GM18867 (cell line): ENCODE measurements around the gene PVR.
"Not testable (repeated sequence)": the region's sequence is repeated elsewhere in the genome, so short reads cannot be mapped to it uniquely, and the experiment has no call there.

Source experiments
- ATAC-seq: cut with Tn5 transposase; IDR thresholded peaks from one replicate; pipeline ENCODE4 v1.9.1; 2021; ENCODE audit warnings: mild to moderate bottlenecking, moderate library complexity; ENCODE audit not compliant: unreplicated experiment

PVR gene

DNA sequence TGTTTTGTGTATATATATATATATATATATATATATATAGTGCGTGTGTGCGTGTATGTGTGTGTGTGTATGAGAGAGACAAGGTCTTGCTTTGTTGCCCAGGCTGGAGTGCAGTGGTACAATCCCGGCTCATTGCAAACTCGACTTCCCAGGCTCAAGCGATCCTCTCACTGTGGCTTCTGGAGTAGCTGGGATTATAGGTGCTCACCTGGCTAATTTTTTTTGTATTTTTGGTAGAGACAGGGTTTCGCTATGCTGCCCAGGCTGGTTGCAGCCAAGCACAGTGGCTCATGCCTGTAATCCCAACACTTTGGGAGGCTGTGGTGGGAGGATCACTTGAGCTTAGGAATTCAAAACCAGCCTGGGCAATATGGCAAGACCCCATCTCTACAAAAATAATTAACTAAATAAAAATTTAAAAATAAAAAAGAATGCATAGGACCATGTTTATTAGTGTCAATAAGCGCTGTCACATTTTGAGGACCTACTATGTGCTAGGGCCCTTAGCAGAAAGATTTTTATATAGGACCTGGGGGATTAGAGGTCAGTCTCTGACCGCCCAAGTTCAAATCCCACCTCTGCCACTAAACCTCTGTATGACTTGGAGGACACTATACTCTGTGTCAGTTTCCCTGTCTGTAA is 1.8 kb downstream of the PVR start:
- no peak for ATAC-seq

DNA sequence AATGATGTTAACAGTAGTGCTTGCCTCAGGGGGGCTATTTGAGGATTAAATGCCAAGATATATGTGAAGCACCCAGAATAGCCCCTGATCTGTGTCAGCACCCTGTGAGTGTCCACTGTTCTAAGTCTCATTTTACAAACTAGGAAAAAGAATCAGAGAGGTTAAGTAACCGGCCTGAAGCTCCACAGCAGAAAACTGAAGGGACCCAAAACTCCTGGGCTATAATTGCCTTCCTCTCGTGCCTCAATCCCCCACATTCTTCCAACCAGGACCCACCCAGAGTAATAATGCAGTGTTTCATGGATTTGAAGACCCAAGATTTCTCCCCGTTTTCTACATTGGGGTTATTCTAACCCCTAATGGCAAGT is 2.3 kb downstream of the PVR start:
- ATAC-seq = no peak

DNA sequence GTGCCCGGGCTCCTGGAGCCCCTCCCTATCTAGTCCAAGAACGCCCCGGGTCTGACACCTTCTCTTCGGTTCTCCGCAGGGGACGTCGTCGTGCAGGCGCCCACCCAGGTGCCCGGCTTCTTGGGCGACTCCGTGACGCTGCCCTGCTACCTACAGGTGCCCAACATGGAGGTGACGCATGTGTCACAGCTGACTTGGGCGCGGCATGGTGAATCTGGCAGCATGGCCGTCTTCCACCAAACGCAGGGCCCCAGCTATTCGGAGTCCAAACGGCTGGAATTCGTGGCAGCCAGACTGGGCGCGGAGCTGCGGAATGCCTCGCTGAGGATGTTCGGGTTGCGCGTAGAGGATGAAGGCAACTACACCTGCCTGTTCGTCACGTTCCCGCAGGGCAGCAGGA is 3.4 kb downstream of the PVR start:
- no peak for ATAC-seq

DNA sequence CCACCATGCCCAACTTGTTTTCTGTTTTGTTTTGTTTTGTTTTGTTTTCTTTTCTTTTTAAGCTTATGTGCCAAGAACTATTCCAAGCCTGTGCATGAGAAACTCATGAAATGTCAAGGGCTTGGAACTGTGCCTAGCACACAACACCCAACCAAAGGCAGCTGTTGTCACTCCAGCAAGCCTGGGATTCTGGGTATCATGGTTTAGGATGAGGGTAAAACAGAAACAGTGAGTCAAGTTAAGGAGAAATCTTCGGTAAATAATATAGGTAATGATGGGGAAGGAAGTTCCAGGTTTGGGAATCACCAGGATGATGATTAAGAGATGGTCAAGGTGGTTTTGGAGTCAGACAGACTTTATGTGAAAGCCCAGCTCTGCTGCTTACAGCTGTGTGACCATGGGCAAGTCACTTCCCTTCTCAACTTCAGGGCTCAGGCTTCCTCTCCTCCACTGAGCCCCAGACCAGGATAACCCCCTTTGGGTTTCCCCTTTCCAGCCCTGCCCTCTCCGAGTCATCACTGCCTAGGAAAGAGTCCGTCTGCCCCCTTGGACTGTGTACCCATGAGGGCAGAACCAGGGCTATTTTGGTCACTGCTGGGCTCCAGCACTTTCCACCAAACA is 5.0 kb downstream of the PVR start:
- no peak for ATAC-seq

DNA sequence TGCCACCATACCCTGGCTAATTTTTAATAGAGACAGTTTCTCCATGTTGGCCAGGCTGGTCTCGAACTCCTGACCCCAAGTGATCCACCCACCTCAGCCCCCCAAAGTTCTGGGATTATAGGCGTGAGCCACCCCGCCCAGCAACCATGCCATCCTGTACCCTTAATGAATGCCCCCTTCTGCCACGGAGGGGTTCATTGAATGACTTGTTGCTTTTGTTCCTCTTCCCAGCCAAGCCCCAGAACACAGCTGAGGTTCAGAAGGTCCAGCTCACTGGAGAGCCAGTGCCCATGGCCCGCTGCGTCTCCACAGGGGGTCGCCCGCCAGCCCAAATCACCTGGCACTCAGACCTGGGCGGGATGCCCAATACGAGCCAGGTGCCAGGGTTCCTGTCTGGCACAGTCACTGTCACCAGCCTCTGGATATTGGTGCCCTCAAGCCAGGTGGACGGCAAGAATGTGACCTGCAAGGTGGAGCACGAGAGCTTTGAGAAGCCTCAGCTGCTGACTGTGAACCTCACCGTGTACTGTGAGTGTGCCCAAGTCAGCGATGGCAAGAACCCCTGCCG is 6.0 kb downstream of the PVR start:
- no peak for ATAC-seq

DNA sequence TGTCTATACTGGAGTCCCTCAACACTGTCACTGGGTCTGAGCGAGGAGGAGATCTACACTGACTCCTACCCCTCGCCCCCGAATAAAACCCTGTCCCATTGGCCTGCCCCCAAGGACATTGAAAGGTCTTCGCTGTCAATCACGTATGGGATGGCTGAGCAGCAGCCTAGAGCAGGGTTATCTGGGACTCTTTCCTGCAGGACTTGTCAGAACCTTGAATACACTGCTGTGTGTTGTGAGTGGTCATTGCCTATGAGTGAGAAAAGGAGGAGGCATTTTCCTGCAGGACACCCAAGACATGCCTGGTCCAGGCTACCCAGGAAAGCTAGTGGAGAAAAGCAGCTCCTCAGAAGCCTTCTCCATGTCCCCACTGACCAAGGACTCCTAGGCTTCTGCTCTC is 9.6 kb downstream of the PVR start:
- ATAC-seq = no peak

DNA sequence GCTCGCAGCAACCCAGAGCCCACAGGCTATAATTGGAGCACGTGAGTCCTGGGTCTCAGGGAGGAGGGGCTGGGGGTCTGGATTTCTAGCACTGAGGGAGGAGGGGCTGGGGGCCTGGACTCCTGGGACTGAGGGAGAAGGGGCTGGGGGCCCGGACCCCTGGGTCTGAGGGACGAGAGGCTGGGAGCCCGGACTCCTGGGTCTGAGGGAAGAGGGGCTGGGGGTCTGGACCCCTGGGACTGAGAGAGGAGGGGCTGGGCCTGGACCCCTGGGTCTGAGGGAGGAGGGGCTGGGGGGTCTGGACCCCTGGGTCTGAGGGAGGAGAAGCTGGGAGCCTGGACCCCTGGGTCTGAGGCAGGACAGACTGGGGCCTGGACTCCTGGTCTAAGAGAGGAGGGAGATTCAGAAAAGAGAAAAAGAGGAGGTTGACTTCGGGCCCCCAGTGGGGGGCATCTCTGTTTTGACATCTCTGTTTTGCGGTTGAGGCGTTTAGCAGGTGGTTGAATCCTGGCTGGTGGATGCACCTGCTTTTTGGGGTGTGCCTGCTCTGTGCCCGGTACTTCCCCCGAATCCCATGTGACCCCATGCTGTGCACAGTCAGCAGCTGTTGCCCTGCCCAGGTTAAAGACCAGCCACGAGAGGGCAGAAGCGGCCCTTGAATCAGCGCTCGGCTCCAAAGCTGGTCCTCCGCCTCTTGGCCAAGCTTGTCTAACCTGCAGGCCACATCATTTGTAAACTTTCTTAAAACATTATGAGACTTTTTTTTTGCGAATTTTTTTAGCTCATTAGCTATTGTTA is 10.5 kb downstream of the PVR start:
- ATAC-seq = peak; percentile 85

DNA sequence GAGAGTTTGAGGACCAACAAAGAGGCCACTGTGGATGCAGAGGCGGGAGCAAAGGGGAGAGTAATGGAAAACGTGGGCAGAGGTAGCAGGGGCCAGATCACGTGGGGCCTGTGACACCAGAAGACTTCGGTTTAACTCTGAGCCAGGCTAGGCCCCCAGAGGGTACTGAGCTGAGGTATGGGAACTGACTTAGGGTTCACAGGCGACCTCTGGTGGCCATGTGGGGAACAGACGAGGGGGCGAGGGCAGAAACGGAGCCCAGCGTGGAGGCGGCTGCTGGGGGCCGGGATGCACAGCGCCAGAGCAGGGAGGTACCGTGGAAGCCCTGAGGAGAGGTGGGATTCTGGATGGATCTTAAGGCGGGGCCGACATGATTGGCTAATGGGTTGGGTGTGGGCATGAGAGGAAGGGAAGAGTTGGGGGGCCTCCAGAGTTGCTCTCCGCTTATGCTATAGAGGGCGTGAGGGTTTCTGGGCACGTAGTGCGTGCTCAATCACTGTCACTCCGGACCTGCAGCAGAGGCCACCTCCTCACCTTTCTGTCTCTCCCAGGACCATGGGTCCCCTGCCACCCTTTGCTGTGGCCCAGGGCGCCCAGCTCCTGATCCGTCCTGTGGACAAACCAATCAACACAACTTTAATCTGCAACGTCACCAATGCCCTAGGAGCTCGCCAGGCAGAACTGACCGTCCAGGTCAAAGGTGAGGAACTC is 13.7 kb downstream of the PVR start:
- ATAC-seq = peak; percentile 44

DNA sequence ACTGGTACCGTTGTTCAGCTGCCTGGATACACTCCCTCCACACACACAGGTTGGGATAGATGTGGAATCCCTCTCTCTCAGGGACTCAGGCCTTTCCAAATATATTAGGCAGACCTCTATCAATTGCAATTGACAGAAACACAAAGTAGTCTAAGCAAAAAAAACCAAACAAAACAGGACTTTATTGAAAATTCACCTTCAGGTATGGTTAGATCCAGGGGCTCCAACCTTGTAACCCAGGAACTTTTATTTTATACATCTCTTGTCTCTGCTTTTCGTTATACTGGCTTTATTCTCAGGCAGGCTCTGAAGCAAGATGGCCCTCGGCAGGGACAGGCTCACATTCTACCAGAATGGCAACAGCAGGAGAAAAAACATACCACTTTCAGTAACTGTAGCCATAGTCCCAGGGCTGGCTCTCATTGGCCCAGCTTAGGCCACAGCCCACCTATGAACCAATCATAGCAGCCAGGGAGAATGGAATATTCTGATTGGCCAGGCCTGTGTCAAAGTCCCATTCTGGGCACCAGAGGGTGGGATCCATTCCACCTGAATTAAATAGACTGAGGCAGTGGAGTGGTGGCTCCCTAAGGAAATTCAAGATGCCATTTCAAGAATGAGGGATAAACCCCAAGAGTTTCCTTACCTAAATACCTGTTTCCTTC is 14.5 kb downstream of the PVR start:
- no peak for ATAC-seq

DNA sequence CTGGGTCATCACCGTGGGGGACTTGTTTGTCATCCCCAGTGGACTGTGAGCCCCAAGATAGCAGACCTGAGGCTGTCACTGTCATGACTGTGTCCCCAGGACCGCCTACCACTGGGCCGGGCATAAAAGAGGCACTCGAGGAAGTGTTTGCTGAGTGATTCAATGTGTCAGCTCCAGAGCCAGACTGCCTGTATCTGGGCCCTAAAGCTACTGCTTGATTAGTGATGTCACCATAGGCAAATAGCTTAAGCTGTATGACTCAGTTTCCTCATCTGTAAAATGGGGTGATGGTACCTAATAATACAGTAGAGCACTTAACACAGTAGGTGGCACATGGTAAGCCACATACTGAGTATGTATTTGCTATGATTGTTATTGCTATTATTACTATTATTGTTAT is 16.4 kb downstream of the PVR start:
- ATAC-seq = no peak

DNA sequence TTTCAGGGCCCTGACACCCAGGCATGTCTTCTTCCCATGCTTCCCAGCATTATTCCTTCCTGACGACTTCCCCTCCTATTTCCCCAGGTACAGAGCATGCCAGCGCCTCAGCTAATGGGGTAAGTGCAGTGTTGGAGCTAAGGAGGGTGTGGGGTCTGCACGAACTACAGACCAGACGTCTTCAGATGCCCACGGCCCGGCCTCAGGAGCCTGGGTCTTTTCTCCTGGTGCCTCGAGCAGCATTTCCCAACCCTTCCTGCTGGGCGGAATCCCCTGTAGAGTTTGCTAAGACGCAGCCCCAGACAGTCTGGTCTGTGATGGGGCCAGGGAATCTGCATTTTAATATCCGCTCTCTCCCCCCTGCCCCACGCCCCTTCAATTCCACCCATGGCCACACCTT is 17.5 kb downstream of the PVR start:
- ATAC-seq = no peak

DNA sequence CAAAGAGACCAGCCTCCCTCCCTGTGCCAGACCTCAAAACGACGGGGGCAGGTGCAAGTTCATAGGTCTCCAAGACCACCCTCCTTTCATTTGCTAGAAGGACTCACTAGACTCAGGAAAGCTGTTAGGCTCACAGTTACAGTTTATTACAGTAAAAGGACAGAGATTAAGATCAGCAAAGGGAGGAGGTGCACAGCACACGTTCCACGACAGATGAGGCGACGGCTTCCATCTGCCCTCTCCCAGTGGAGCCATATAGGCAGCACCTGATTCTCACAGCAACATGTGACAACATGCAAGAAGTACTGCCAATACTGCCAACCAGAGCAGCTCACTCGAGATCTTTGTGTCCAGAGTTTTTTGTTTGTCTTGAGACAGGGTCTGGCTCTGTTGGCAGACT is 18.2 kb downstream of the PVR start:
- ATAC-seq = no peak

DNA sequence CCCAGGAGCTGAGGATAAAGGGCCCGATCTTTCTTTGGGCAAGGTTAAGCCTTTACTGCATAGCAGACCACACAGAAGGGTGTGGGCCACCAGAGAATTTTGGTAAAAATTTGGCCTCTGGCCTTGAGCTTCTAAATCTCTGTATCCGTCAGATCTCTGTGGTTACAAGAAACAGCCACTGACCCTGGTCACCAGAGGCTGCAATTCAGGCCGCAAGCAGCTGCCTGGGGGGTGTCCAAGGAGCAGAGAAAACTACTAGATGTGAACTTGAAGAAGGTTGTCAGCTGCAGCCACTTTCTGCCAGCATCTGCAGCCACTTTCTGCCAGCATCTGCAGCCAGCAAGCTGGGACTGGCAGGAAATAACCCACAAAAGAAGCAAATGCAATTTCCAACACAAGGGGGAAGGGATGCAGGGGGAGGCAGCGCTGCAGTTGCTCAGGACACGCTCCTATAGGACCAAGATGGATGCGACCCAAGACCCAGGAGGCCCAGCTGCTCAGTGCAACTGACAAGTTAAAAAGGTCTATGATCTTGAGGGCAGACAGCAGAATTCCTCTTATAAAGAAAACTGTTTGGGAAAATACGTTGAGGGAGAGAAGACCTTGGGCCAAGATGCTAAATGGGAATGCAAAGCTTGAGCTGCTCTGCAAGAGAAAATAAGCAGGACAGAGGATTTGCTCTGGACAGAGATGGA is 19.1 kb downstream of the PVR start:
- ATAC-seq = no peak

DNA sequence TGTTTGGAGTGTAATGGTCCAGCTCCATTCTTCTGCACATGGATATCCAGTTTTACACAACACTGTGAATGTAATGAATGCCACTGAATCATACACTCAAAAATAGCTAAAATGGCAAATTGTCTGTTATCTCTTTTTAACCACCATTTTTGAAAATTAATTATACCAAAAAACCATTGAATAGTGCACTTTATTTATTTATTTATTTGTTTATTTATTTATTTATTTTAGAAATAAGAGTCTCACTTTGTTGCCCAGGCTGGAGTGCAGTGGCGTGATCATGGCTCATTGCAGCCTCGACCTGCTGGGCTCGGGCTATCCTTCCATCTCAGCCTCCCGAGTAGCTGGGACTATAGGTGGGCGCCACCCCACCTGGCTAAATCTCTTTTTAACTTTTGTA is 20.3 kb downstream of the PVR start:
- no peak for ATAC-seq

DNA sequence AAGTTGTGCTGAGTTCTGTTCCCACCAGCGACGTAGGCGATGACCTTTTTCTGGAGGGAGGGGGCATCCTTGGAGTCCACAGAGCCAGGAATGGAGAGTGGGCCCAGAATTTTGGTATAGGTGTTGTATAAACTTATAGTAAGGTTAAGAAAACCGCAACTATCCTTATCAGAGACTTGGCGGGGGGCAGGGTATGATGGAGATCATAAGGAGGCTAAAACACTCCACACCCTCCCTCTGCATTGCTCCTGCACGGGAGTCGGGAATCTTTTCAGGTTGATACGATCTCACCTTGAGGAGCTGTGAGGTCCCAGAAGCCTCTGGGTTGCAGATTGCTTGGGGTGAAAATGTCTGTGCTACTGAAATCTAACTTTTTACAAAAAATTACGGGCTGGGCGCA is 21.3 kb downstream of the PVR start:
- no peak for ATAC-seq

DNA sequence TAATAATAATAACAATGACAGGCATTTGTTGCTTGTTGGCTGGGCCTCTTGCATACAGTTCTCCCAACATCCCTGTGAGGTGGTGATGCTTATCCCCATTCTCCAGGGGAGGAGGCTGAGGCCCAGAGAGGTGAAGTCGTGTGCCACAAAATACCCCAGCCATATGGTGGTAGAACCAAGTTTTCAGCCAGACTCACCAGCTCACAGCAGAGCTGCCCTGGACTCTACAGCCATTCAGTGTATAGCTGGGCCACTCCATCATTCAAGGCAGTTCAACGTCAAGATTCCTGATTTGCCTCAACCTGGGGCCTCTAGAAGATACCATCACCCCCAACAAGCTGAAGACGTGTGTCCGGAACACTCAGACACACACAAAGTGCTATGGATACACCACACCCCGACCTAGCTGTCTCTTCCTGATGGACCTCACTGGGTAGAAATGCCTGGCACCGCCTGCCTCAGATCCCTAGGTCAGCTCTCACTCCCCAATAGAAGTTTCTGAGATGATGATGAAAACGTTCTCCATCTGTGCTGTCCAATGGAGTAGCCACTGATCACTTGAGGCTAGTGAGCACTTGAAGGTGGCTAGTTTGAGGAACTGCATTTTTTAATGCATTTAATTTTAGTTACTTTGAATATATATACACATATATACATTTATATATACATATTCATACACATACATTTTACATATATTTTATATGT is 23.3 kb downstream of the PVR start:
- ATAC-seq = no peak

DNA sequence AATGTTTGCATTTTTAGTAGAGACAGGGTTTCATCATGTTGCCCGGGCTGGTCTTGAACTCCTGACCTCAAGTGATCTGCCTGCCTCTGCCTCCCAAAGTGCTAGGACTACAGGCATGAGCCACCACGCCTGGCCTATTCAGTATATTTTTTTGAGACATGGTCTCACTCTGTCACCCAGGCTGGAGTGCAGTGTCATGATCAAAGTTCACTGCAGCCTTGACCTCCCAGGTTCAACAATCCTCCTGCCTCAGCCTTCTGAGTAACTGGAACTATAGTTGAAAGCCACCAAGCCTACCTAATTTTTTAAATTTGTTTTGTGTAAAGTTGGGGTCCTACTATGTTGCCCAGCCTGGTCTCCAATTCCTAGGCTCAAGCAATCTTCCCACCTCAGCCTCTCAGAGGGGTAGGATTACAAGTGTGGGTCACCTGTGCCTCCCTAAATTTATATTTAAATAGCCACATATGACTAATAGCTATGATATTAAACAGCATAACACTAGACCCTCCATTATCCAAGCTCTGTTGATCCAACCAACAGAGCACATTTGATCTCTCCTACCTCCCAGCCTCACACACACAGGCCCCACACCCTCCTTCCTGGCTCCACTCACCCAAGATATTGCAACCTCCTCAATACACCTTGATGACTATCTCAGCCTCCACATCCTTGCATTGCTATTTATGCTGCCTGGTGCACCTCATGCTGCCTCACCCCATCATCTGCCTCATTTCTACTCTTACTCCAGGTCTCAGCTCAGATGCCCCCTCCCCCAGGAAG is 25.5 kb downstream of the PVR start:
- no peak for ATAC-seq

DNA sequence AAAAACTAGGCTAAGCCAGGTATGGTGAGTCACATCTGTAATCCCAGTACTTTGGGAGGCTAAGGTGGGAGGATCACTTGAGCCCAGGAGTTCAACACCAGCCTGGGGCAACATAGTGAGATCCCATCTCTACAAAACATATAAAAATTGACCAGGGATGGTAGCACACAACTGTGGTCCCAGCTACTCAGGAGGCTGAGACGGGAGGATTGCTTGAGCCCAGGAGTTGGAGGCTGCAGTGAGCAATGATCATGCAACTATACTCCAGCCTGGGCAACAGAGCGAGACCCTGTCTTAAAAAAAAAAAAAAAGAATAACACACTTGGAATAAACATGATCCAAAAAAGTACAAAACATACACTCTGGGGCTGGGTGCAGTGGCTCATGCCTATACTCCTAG is 26.3 kb downstream of the PVR start:
- ATAC-seq = not testable (repeated sequence)

DNA sequence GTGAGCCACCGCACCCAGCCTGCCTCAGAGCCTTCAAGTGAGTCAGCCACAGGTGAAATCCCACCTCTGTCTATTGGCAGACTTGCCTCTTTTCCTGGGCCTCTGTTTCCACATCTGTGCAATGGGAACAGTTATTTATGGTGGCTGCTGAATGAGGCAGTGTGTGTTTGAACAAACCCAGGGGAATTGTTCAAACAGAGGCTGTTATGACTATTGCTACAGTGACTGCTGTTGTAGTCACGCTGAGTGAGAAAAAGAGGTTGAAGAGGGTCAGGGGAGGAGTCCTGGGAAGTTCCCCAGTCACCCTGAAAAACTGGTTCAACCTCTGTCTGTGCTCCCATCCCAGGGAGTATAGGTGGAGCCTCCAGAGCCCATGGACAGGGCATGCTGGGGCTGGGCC is 27.7 kb downstream of the PVR start, which contains the start of gene CEACAM19:
Gene CEACAM19, plus strand, starts transcription at position 83 of the 400 bp plus-strand sequence. CDS start 450 bp downstream, outside the sequence.
- ATAC-seq = no peak
